ENCODE results near the gene CNOT4.

The CNOT4 gene

DNA sequence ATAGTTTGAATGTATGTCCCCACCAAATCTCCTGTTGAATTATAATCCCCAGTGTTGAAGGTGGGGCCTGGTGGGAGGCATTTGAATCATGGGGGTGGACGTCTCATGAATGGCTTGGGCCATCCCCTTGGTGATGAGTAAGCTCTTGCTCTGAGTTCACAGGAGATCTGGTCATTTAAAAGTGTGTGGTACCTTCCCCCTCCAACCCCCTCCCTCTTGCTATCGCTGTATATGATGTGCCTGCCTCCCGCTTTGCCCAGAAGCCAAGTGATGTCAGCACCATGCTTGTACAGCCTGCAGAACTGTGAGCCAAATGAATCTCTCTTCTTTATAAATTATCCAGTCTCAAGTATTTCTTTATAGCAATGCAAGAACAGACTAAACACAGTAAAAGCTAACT lies 103.0 kb downstream of the CNOT4 start:
- H3K4me3 ChIP-seq (ENCODE audit: low read depth, low read length) = no peak overlapping the region
- TF ChIP-seq, protein P1, sequence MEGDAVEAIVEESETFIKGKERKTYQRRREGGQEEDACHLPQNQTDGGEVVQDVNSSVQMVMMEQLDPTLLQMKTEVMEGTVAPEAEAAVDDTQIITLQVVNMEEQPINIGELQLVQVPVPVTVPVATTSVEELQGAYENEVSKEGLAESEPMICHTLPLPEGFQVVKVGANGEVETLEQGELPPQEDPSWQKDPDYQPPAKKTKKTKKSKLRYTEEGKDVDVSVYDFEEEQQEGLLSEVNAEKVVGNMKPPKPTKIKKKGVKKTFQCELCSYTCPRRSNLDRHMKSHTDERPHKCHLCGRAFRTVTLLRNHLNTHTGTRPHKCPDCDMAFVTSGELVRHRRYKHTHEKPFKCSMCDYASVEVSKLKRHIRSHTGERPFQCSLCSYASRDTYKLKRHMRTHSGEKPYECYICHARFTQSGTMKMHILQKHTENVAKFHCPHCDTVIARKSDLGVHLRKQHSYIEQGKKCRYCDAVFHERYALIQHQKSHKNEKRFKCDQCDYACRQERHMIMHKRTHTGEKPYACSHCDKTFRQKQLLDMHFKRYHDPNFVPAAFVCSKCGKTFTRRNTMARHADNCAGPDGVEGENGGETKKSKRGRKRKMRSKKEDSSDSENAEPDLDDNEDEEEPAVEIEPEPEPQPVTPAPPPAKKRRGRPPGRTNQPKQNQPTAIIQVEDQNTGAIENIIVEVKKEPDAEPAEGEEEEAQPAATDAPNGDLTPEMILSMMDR (IDR thresholded peaks at IDR 0.05; ENCODE audit: low read depth, low read length) = no peak

DNA sequence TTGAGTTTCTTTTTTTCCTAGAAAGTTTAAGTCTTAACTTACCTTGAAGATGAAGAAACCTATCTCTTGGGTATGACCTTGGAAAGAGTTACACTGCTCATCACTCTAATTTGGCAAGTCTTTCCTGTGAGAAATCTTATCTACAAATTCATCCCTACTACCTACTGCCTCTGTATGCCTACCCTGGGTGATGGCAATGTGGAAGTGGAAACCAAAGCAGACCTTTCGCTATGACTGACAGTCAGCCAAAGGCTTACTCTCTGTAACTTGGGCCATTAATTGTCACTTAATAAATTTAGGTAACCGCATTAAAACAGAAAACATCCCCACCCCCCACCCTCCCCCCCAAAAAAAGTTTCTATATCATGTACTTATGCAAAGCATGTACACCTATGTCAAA lies 103.9 kb downstream of the CNOT4 start:
- no peak overlapping the region for H3K4me3 ChIP-seq (ENCODE audit: low read depth, low read length)
- TF ChIP-seq, protein P1 (IDR thresholded peaks at IDR 0.05; ENCODE audit: low read depth, low read length) = no peak

DNA sequence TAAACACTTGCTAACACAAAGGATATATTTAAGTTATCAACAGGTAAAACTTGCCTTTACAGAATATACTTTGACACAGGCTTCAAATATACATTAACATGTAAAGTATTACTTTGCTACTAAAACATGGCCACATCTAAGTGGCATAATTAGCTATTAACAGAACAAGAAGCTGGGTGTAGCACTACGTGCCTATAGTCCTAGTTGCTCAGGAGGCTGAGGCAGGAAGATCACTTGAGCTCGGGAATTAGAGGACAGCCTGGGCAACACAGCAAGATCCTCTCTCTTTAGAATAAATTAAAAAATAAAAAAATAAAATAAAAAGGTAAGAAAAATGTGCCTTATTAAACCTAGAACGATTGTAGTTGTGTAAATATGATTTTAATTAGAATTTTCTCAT lies 106.6 kb downstream of the CNOT4 start:
- H3K4me3 ChIP-seq (ENCODE audit: low read depth, low read length) = no peak overlapping the region
- TF ChIP-seq, protein P1 (IDR thresholded peaks at IDR 0.05; ENCODE audit: low read depth, low read length) = no peak

DNA sequence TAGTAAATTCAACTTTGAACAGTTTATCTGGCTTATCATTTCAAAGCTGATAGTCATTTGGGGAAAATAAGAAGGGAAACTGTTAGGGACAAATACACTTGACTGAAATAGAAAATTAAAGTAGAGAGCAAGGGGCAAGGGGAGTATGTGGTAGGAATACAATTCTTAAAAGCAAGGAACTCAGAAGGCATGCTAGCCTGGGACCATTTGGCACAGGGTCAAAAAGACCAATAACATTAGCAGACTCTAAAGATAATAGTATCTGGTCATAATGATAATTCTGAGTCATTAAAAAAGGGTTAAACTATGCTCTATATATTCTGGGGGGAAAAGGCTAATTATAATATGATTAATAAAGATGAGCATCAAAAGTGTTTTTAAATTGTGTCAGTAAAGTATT lies 112.2 kb downstream of the CNOT4 start:
- TF ChIP-seq, protein P1 (IDR thresholded peaks at IDR 0.05; ENCODE audit: low read depth, low read length) = no peak
- no peak overlapping the region for H3K4me3 ChIP-seq (ENCODE audit: low read depth, low read length)

DNA sequence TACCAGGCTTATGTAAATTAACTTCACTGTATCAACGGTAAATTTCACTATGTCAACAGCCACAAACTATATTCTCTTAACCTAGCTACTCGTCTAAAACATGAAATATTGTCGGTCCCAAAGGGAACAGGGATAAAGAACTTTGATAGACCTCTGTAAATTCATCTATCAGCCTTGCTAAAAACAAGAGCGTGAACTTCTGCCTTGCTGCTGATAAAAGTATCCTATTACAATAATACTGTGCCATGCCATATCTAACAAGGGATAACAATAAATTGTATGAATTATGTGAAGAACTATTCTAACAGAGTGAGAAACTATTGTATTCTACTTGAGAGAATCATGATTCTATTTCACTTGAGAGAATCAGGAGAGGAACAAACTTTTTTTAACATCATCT lies 117.2 kb downstream of the CNOT4 start:
- TF ChIP-seq, protein P1 (IDR thresholded peaks at IDR 0.05; ENCODE audit: low read depth, low read length) = no peak

DNA sequence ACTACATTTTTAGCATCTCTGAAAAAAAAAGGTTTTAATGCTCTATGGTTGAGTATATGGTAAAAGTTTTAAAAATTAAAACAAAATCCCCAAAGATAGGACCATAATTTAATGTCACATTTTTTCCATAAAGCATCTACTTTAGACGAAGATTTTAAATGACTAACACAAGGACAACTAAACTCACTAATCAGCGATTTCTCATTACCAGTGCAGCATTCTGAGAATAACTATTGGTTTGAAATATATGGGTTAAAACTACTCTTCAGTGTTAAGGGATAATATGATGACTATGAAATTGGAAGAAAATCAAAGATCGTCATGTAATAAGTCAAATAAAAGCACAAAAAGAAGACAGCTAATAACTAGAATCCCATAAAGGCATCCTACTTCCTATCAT lies 118.4 kb downstream of the CNOT4 start:
- TF ChIP-seq, protein P1 (IDR thresholded peaks at IDR 0.05; ENCODE audit: low read depth, low read length) = no peak
- H3K4me3 ChIP-seq (ENCODE audit: low read depth, low read length) = no peak overlapping the region

More for the DNA sequence above, 117.2 kb downstream of the CNOT4 start:
- no peak overlapping the region for H3K4me3 ChIP-seq (ENCODE audit: low read depth, low read length)

DNA sequence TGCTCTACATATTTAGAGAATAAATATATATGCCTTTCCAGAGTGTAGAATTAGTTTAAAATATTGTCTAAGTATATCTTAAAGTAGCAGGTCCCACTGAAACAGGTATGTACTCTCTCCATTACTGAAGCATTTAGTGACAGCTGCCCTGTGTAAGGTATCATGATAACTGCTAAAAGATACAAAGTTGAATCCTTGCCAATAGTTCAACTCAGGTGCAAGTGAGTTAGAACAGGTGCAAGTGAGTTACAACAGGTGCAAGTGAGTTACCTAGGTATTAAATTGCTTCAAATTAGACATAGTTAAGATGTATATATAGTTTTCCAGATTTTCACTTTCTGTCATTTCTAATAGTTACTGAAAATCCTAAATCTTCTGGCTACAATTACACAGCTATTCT lies 119.1 kb downstream of the CNOT4 start:
- no peak overlapping the region for H3K4me3 ChIP-seq (ENCODE audit: low read depth, low read length)
- TF ChIP-seq, protein P1 (IDR thresholded peaks at IDR 0.05; ENCODE audit: low read depth, low read length) = no peak
